ENCODE data around the gene ATG4A.

ATG4A gene

DNA sequence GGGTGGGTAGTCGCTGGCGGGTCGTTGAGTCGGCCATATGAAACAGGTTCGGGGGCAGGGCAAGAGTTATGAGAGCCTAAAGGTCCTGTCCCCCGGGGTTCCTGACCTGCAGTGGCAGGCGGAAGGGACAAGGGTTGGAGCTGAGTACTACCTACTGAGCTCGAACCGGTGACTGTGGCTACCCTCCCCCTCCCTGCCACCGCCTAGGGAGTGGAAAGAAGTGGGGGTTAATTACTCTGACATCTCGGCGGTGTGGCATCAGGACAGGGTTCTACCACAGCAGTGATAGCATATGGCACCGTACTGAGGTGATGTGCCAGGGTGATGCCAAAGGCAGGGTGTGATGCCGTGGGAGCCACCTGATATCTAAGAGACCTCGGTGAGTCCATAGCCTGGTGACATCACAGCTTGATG lies 307 bp downstream of the ATG4A start:
- TF ChIP-seq POLR2AphosphoS5 (IDR thresholded peaks at IDR 0.05; ENCODE audit: borderline replicate concordance, low read depth, low read length) (no peak), FOXP2 (optimal IDR thresholded peaks at IDR 0.05; ENCODE audit: control extremely low read depth, extremely low read length, insufficient read depth) (no peak), EZH2 (IDR thresholded peaks at IDR 0.05) (no peak)
- Histone ChIP-seq H3K36me3 (ENCODE audit: insufficient read depth, low read length) (peaks cover 7% of the 10 kb centered on the region; the same call in 1 of the 2 replicates), H3K9me3 (ENCODE audit: low read depth, low read length) (no peaks in the 10 kb centered on the region), H3K9ac (ENCODE audit: insufficient read length) (no peak overlapping the region), H3K4me3 (peak overlapping the region; percentile 80), H3K27ac (no peak overlapping the region)
- DNase-seq (ENCODE audit: low read depth, low spot score): no peak

GRCh38 chrX:108097380-108097779 lies 5.8 kb downstream of the ATG4A start:
- no peaks in the 10 kb centered on the region for H3K36me3 ChIP-seq (ENCODE audit: insufficient read depth, low read length)
- no peak for DNase-seq (ENCODE audit: low read depth, low spot score)
- no peak overlapping the region for H3K4me3 ChIP-seq
- H3K9ac ChIP-seq (ENCODE audit: insufficient read length): no peak overlapping the region
- H3K9me3 ChIP-seq (ENCODE audit: low read depth, low read length): no peaks in the 10 kb centered on the region
- TF ChIP-seq FOXP2 (optimal IDR thresholded peaks at IDR 0.05; ENCODE audit: control extremely low read depth, extremely low read length, insufficient read depth) (no peak), EZH2 (IDR thresholded peaks at IDR 0.05) (no peak), POLR2AphosphoS5 (IDR thresholded peaks at IDR 0.05; ENCODE audit: borderline replicate concordance, low read depth, low read length) (no peak)
- no peak overlapping the region for H3K27ac ChIP-seq

- Histone ChIP-seq H3K9ac (ENCODE audit: insufficient read length) (no peak overlapping the region), H3K9me3 (ENCODE audit: low read depth, low read length) (no peaks in the 10 kb centered on the region), H3K36me3 (ENCODE audit: insufficient read depth, low read length) (no peaks in the 10 kb centered on the region), H3K27ac (no peak overlapping the region), H3K4me3 (no peak overlapping the region)
- DNase-seq (ENCODE audit: low read depth, low spot score): no peak
- no peak for TF ChIP-seq POLR2AphosphoS5 (IDR thresholded peaks at IDR 0.05; ENCODE audit: borderline replicate concordance, low read depth, low read length)
- no peak for TF ChIP-seq EZH2 (IDR thresholded peaks at IDR 0.05)
- TF ChIP-seq FOXP2 (optimal IDR thresholded peaks at IDR 0.05; ENCODE audit: control extremely low read depth, extremely low read length, insufficient read depth): no peak
Observed at GRCh38 chrX:108105473-108105872, 13.9 kb downstream of the ATG4A start.

- no peak overlapping the region for H3K4me3 ChIP-seq
- TF ChIP-seq EZH2 (IDR thresholded peaks at IDR 0.05) (no peak), POLR2AphosphoS5 (IDR thresholded peaks at IDR 0.05; ENCODE audit: borderline replicate concordance, low read depth, low read length) (no peak), FOXP2 (optimal IDR thresholded peaks at IDR 0.05; ENCODE audit: control extremely low read depth, extremely low read length, insufficient read depth) (no peak)
- no peak overlapping the region for H3K9ac ChIP-seq (ENCODE audit: insufficient read length)
- H3K36me3 ChIP-seq (ENCODE audit: insufficient read depth, low read length): no peaks in the 10 kb centered on the region
- no peaks in the 10 kb centered on the region for H3K9me3 ChIP-seq (ENCODE audit: low read depth, low read length)
- DNase-seq (ENCODE audit: low read depth, low spot score): no peak
- no peak overlapping the region for H3K27ac ChIP-seq
Observed at GRCh38 chrX:108114541-108114940, 23.0 kb downstream of the ATG4A start.

- DNase-seq (ENCODE audit: low read depth, low spot score): no peak
- Histone ChIP-seq H3K27ac (no peak overlapping the region), H3K9ac (ENCODE audit: insufficient read length) (no peak overlapping the region), H3K9me3 (ENCODE audit: low read depth, low read length) (no peaks in the 10 kb centered on the region), H3K4me3 (no peak overlapping the region), H3K36me3 (ENCODE audit: insufficient read depth, low read length) (no peaks in the 10 kb centered on the region)
- TF ChIP-seq FOXP2 (optimal IDR thresholded peaks at IDR 0.05; ENCODE audit: control extremely low read depth, extremely low read length, insufficient read depth) (no peak), EZH2 (IDR thresholded peaks at IDR 0.05) (no peak), POLR2AphosphoS5 (IDR thresholded peaks at IDR 0.05; ENCODE audit: borderline replicate concordance, low read depth, low read length) (no peak)
Observed at GRCh38 chrX:108117988-108118387, 26.4 kb downstream of the ATG4A start.

DNA sequence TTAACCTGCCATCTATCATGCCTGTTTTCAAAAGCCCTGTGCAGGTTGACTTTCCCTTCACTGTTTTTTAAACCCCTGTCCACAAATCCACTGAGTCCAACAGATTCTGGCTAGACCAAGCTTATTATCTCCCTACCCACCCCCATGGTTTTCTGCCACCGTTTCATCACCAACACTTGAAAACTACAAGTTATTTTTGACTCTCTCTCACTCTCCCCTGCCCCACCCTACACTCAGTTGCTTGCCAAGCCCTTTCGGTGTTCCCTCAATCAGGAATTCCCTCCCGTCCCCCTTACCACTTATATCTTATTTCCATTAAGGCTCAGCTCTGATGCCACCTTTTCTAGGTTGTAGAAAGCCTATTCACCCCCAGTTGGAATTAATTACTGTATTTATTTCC lies 29.7 kb downstream of the ATG4A start:
- Histone ChIP-seq H3K36me3 (ENCODE audit: insufficient read depth, low read length) (no peaks in the 10 kb centered on the region), H3K9me3 (ENCODE audit: low read depth, low read length) (no peaks in the 10 kb centered on the region), H3K27ac (no peak overlapping the region), H3K9ac (ENCODE audit: insufficient read length) (no peak overlapping the region), H3K4me3 (no peak overlapping the region)
- DNase-seq (ENCODE audit: low read depth, low spot score): no peak
- TF ChIP-seq EZH2 (IDR thresholded peaks at IDR 0.05) (no peak), FOXP2 (optimal IDR thresholded peaks at IDR 0.05; ENCODE audit: control extremely low read depth, extremely low read length, insufficient read depth) (no peak), POLR2AphosphoS5 (IDR thresholded peaks at IDR 0.05; ENCODE audit: borderline replicate concordance, low read depth, low read length) (no peak)

GRCh38 chrX:108122748-108123147 lies 31.2 kb downstream of the ATG4A start:
- TF ChIP-seq EZH2 (IDR thresholded peaks at IDR 0.05): no peak
- no peak for TF ChIP-seq FOXP2 (optimal IDR thresholded peaks at IDR 0.05; ENCODE audit: control extremely low read depth, extremely low read length, insufficient read depth)
- TF ChIP-seq POLR2AphosphoS5 (IDR thresholded peaks at IDR 0.05; ENCODE audit: borderline replicate concordance, low read depth, low read length): no peak
- Histone ChIP-seq H3K27ac (no peak overlapping the region), H3K9ac (ENCODE audit: insufficient read length) (no peak overlapping the region), H3K4me3 (no peak overlapping the region), H3K36me3 (ENCODE audit: insufficient read depth, low read length) (no peaks in the 10 kb centered on the region), H3K9me3 (ENCODE audit: low read depth, low read length) (no peaks in the 10 kb centered on the region)
- no peak for DNase-seq (ENCODE audit: low read depth, low spot score)

GRCh38 chrX:108123591-108124366 lies 32.2 kb downstream of the ATG4A start:
- TF ChIP-seq EZH2 (IDR thresholded peaks at IDR 0.05) (no peak), POLR2AphosphoS5 (IDR thresholded peaks at IDR 0.05; ENCODE audit: borderline replicate concordance, low read depth, low read length) (no peak), FOXP2 (optimal IDR thresholded peaks at IDR 0.05; ENCODE audit: control extremely low read depth, extremely low read length, insufficient read depth) (no peak)
- H3K36me3 ChIP-seq (ENCODE audit: insufficient read depth, low read length): no peaks in the 10 kb centered on the region
- H3K4me3 ChIP-seq: no peak overlapping the region
- no peak overlapping the region for H3K27ac ChIP-seq
- H3K9ac ChIP-seq (ENCODE audit: insufficient read length): no peak overlapping the region
- no peaks in the 10 kb centered on the region for H3K9me3 ChIP-seq (ENCODE audit: low read depth, low read length)
- no peak for DNase-seq (ENCODE audit: low read depth, low spot score)

All from SK-N-MC (cell line).